Ascending aorta (tissue), 2 donors: ENCODE measurements around the gene CELF2. TPM values are rescaled to one million over a fixed set of nuclear protein-coding genes. Genes with fewer than 3 reads are reported as not detected.
"Not testable (repeated sequence)": the region's sequence is repeated elsewhere in the genome, so short reads cannot be mapped to it uniquely, and the experiment has no call there.

Experiments
- DNase-seq, 2 donors: peaks; one replicate each; pipeline ENCODE4 v3.0.0-alpha.2; 2019; ENCODE audit warnings: low spot score in 2 of 2
- H3K27ac ChIP-seq, 2 donors: fragments of 200-600 bp; sonication (generic); one replicate each; pipeline ENCODE4 v1.5.1; 2016 to 2017; ENCODE audit warnings: mild to moderate bottlenecking in 1 of 2
- H3K27me3 ChIP-seq: fragments of 200-600 bp; sonication (generic); one replicate; pipeline ENCODE4 v1.5.1; 2017
- H3K36me3 ChIP-seq, 2 donors: fragments of 200-600 bp; sonication (generic); one replicate each; pipeline ENCODE4 v1.5.1; 2016
- H3K4me1 ChIP-seq, 2 donors: fragments of 200-600 bp; sonication (generic); one replicate each; pipeline ENCODE4 v1.5.1; 2016 to 2017; ENCODE audit warnings: mild to moderate bottlenecking in 1 of 2
- H3K4me3 ChIP-seq, 2 donors: fragments of 200-600 bp; sonication (generic); one replicate each; pipeline ENCODE4 v1.5.1; 2016 to 2017; ENCODE audit warnings: mild to moderate bottlenecking in 1 of 2
- H3K9me3 ChIP-seq, 2 donors: fragments of 200-600 bp; sonication (generic); one replicate each; pipeline ENCODE4 v1.5.1; 2016
- CTCF ChIP-seq, 3 experiments: fragments of 200-600 bp in 2 of 3; fragments of 450-650 bp in 1 of 3; sonication (generic) in 2 of 3; IDR thresholded peaks; one replicate each; pipeline ENCODE4 v1.5.1; 2016 to 2019; ENCODE audit warnings: antibody characterized with exemption in 3 of 3, mild to moderate bottlenecking in 1 of 3, moderate library complexity in 1 of 3
- intact Hi-C: fragments of 100-400 bp; cut with DNase I; formaldehyde crosslinking; loops from one replicate; pipeline ENCODE4 v1.15.1; 2023
- total RNA-seq: library from RNA; depleted of rRNA; stranded (reverse); fragments of >200 nt; gene quantifications from one replicate; pipeline ENCODE4 v1.1.0, GENCODE V29; 2016

CELF2 gene
- total RNA-seq, 1 donor from 2014 or later = 26.6 TPM

GRCh38 chr10:11119843-11120242 is 102.2 kb downstream of the CELF2 start:
- no peaks in the 10 kb centered on the region for H3K27me3 ChIP-seq
- no peaks in the 10 kb centered on the region for H3K4me1 ChIP-seq
- intact Hi-C loops = no loop called here
- H3K27ac ChIP-seq = no peak overlapping the region
- H3K4me3 ChIP-seq = no peak overlapping the region
- DNase-seq = no peak
- no peak for TF ChIP-seq CTCF (IDR thresholded peaks at IDR 0.05)
- H3K36me3 ChIP-seq = no peaks in the 10 kb centered on the region
- no peaks in the 10 kb centered on the region for H3K9me3 ChIP-seq

DNA sequence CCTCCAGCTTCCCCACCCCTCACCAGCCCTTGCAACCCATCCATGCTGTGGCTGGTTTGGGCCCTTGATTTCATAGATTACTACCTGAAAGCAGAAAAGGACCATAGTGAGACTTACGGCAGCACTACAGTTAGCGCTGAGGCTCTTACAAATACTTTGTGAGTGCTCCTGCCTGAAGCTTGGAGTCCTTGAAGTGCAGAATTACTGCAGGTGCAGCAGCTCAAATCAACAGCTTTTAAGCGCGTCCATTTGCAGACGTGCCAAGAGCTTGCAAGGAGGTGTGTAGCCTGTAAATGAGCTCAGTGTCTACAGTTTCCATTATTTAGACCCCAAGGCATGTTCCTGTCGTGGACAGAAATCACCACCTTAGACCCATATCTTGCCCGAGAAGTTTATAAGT is 103.0 kb downstream of the CELF2 start:
- Histone ChIP-seq H3K4me1 (no peaks in the 10 kb centered on the region), H3K27me3 (no peaks in the 10 kb centered on the region), H3K27ac (no peak overlapping the region), H3K36me3 (no peaks in the 10 kb centered on the region), H3K9me3 (no peaks in the 10 kb centered on the region), H3K4me3 (no peak overlapping the region)
- no peak for DNase-seq
- intact Hi-C loops = no loop called here
- no peak for TF ChIP-seq CTCF (IDR thresholded peaks at IDR 0.05)

GRCh38 chr10:11123892-11124291 is 106.2 kb downstream of the CELF2 start:
- H3K9me3 ChIP-seq, H3K27me3 ChIP-seq, H3K4me1 ChIP-seq, DNase-seq, H3K4me3 ChIP-seq, H3K27ac ChIP-seq, H3K36me3 ChIP-seq, intact Hi-C loops: not testable (repeated sequence)

DNA sequence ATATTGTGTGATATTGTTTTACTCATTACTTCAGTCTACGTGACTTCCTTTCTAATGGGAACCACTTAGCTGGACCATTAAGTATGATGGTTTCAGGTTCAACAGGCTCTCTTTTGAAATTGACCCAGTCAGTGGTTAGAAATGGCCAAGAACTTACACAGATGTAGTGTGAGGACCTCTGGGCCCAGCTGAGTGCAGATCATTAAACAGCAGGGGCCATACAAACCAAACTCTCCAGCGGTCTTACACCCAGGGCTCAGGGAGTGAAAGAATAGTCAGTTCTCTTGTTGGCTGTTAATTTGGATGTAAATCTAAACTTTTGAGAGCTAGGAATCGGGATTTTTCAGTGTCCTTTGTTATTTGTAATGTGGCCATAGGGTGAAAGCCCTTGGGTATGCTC is 107.3 kb downstream of the CELF2 start:
- H3K9me3 ChIP-seq = peaks cover 0 to 3% of the 10 kb centered on the region in 2 donors
- H3K4me1 ChIP-seq = peaks cover 0 to under 1% of the 10 kb centered on the region in 2 donors
- H3K4me3 ChIP-seq = no peak overlapping the region
- H3K36me3 ChIP-seq = no peaks in the 10 kb centered on the region
- H3K27ac ChIP-seq = no peak overlapping the region
- H3K27me3 ChIP-seq = no peaks in the 10 kb centered on the region
- no peak for TF ChIP-seq CTCF (IDR thresholded peaks at IDR 0.05)
- intact Hi-C loops = no loop called here
- DNase-seq = no peak

GRCh38 chr10:11127017-11127416 is 109.3 kb downstream of the CELF2 start:
- H3K4me1 ChIP-seq, H3K27me3 ChIP-seq, H3K9me3 ChIP-seq, intact Hi-C loops, H3K36me3 ChIP-seq, H3K27ac ChIP-seq, H3K4me3 ChIP-seq, DNase-seq: not testable (repeated sequence)

GRCh38 chr10:11131112-11131639 is 113.5 kb downstream of the CELF2 start:
- no peak for DNase-seq
- Histone ChIP-seq H3K27me3 (no peaks in the 10 kb centered on the region), H3K27ac (no peak overlapping the region), H3K9me3 (peaks cover 0 to 3% of the 10 kb centered on the region in 2 donors), H3K4me3 (no peak overlapping the region), H3K36me3 (no peaks in the 10 kb centered on the region), H3K4me1 (peaks cover 0 to 4% of the 10 kb centered on the region in 2 donors)
- intact Hi-C loops = no loop called here
- no peak for TF ChIP-seq CTCF (IDR thresholded peaks at IDR 0.05)

DNA sequence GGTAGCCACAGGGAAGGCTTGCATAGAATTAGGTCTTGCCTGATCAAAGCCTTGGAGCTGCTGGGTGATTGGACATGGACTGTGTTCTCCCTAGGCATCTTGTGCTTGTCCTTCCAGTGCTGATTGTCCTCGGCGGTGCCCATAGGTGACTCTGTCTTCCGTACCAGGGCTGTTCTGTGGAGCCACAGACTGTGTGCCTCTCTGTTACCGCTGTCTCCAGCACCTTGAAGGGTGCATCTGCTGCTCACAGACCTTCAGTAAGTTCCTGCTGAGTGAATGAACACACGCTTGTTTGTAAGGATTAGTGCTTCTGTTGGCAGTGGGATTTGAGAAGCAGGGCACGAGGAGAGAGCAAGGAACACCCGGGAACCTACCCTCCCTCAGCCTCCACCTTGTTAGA is 116.7 kb downstream of the CELF2 start:
- DNase-seq = no peak
- Histone ChIP-seq H3K36me3 (no peaks in the 10 kb centered on the region), H3K4me1 (peaks cover 0 to 4% of the 10 kb centered on the region in 2 donors), H3K27me3 (no peaks in the 10 kb centered on the region), H3K27ac (no peak overlapping the region), H3K4me3 (no peak overlapping the region), H3K9me3 (no peaks in the 10 kb centered on the region)
- TF ChIP-seq CTCF (IDR thresholded peaks at IDR 0.05) = no peak
- intact Hi-C loops = no loop called here
